Measurements from ENCODE around the gene WEE2.

GRCh38 chr7:141742229-141742628, 34.1 kb downstream of the WEE2 start:
- TF ChIP-seq CTCF (IDR thresholded peaks at IDR 0.05; ENCODE audit: borderline replicate concordance, extremely low read depth, low read length, poor library complexity, severe bottlenecking) = no peak
- TF ChIP-seq EZH2 (IDR thresholded peaks at IDR 0.05; ENCODE audit: borderline replicate concordance, low read depth, low read length, severe bottlenecking) = no peak

All from DND-41 (cell line).